Measurements from ENCODE around the gene CRYGN.

CRYGN gene

GRCh38 chr7:151399305-151399601 is 40.7 kb downstream of the CRYGN start:
- TF ChIP-seq CTCF (IDR thresholded peaks at IDR 0.05; ENCODE audit: insufficient read depth, missing control alignments) = no peak
- DNase-seq (ENCODE audit: insufficient read length, low spot score) = no peak
- FAIRE-seq = no peak

GRCh38 chr7:151398446-151399304 is 41.3 kb downstream of the CRYGN start:
- FAIRE-seq (no peak), DNase-seq (ENCODE audit: insufficient read length, low spot score) (no peak)
- TF ChIP-seq CTCF (IDR thresholded peaks at IDR 0.05; ENCODE audit: insufficient read depth, missing control alignments) = no peak

GRCh38 chr7:151397026-151397425 is 42.9 kb downstream of the CRYGN start:
- FAIRE-seq = no peak
- DNase-seq (ENCODE audit: insufficient read length, low spot score) = no peak
- TF ChIP-seq CTCF (IDR thresholded peaks at IDR 0.05; ENCODE audit: insufficient read depth, missing control alignments) = no peak

- TF ChIP-seq CTCF (IDR thresholded peaks at IDR 0.05; ENCODE audit: insufficient read depth, missing control alignments) = no peak
- FAIRE-seq = no peak
Observed at GRCh38 chr7:151396328-151396970, 43.5 kb downstream of the CRYGN start.

GRCh38 chr7:151395036-151395367 is 44.9 kb downstream of the CRYGN start:
- FAIRE-seq (no peak), DNase-seq (ENCODE audit: insufficient read length, low spot score) (no peak)
- no peak for TF ChIP-seq CTCF (IDR thresholded peaks at IDR 0.05; ENCODE audit: insufficient read depth, missing control alignments)

More at GRCh38 chr7:151396328-151396970, 43.5 kb downstream of the CRYGN start:
- DNase-seq (ENCODE audit: insufficient read length, low spot score) = no peak

- no peak for DNase-seq (ENCODE audit: insufficient read length, low spot score)
- FAIRE-seq = no peak
- TF ChIP-seq CTCF (IDR thresholded peaks at IDR 0.05; ENCODE audit: insufficient read depth, missing control alignments) = no peak
Observed at GRCh38 chr7:151394076-151395035, 45.6 kb downstream of the CRYGN start.

Measured in D721Med (cell line).